ENCODE measurements around the gene SMCO4.

GRCh38 chr11:93477684-93478234 lies 65.4 kb downstream of the SMCO4 start:
- no peak for TF ChIP-seq CTCF (IDR thresholded peaks at IDR 0.05; ENCODE audit: insufficient read depth, low read depth, low read length)
- TF ChIP-seq EZH2 (IDR thresholded peaks at IDR 0.05; ENCODE audit: insufficient read depth, low read length): no peak
